Esophagus squamous epithelium (tissue), 4 donors: Measurements from ENCODE around the gene GFRA1.

ENCODE experiments used
- CTCF ChIP-seq, 6 experiments: fragments of 450-650 bp in 4 of 6; fragments of 200-600 bp in 2 of 6; sonication (generic) in 2 of 6; IDR thresholded peaks; one replicate each; pipeline ENCODE4 v1.5.1; 2016 to 2019; ENCODE audit warnings: antibody characterized with exemption in 6 of 6, mild to moderate bottlenecking in 4 of 6, moderate library complexity in 4 of 6
- POLR2A ChIP-seq, 4 donors: fragments of 450-650 bp; IDR thresholded peaks; one replicate each; pipeline ENCODE4 v1.6.1; 2017; ENCODE audit warnings: antibody characterized with exemption in 4 of 4, mild to moderate bottlenecking in 4 of 4, moderate library complexity in 3 of 4

DNA sequence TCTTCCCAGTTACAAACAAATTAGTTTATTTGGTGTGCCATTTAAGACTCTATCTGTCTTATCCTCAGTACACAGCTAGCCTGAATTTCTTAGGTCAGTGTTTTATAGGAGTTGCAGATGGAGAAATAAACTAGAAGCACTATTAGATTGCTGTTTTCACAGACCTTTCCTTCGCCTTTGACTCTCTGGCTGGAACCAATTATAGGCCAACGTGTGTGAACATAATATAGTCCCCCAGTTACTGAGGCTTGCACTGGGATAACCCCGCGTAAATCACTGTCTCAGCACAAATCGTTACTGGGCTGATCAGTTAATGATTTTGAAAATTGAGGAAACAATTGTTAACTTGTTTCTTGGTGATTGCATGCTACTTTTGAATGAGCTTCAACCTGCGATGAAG, 233.4 kb downstream of the GFRA1 start:
- TF ChIP-seq POLR2A (IDR thresholded peaks at IDR 0.05) (no peak), CTCF (IDR thresholded peaks at IDR 0.05) (no peak)
